Left lobe of liver (tissue), 2 donors: ENCODE measurements around the gene PPP2CA. TPM values are rescaled to one million over a fixed set of nuclear protein-coding genes. Genes with fewer than 3 reads are reported as not detected.

ENCODE experiments used
- ATAC-seq: fragments of 200-7000 bp; cut with Tn5 transposase; one replicate; pipeline ENCODE4 v1.9.1; 2020; ENCODE audit warnings: mild to moderate bottlenecking, moderate library complexity
- DNase-seq: peaks from one replicate; pipeline ENCODE4 v3.0.0-alpha.2; 2020; ENCODE audit warnings: low spot score
- total RNA-seq: library from RNA; stranded (reverse); gene quantifications from one replicate; pipeline ENCODE4 v1.2.1, GENCODE V29; 2021
- donor health status: DM: no; HTN: no; CAD: no; lungs with moderate emphysema.
- donor health status: DM: no; HTN: yes; CAD: no.

PPP2CA gene
- total RNA-seq, 1 donor from 2014 or later = 60.5 TPM

DNA sequence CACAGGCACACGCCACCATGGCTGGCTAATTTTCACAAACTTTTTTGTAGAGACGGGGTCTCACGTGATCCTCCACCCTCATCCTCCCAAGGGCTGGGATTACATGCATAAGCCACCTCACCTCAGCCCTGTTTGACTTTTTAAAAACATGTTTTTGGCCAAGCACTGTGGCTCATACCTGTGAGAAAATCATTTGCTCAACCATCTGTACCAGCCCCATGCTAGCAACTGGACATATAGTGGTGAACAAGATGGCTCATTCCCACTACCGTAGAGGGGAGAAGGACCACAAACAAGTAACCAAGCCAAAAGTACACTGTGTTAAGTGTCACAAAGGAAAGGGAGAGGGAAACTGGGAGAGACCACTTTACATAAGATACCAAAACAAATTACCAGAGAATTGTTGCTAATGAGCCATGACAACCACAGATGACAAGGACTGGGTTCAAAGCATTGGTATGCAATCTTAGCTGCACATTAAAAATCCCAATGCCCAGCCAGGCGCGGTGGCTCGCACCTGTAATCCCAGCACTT lies 19.2 kb downstream of the PPP2CA start:
- no peak for ATAC-seq
- DNase-seq = no peak

DNA sequence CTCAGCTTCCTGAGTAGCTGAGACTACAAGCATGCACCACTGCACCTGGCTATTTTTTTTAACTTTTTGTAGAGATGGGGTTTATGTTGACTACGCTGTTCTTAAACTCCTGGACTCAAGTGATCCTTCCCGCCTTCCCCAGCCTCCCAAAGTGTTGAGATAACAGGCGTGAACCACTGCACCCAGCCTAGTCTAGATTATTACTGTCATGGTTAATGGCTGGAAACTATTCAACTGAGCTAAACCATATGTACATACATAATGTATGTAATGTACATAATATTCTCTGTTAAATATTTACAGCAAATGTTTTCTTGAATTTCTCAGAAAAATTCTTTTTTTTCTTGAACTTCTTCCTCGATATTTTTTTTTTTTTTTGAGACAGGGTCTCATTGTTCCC lies 21.3 kb downstream of the PPP2CA start:
- ATAC-seq = no peak
- no peak for DNase-seq

DNA sequence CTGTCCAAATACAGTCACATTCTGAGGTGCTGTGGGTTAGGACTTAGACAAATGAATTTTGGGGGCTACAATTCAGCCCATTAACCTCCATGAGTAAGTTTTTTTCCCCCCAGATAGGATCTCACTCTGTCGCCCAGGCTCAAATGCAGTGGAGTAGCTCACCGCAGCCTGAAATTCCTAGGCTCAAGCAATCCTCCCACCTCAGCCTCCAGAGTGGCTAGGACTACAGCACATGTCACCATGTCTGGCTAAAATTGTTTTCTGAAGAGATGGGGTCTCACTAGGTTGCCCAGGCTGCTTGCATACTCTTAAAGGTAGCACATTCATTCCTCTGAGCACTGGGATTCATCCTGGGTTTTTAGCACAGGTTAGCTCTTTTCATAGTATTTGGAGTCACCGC lies 22.2 kb downstream of the PPP2CA start:
- no peak for ATAC-seq
- no peak for DNase-seq

DNA sequence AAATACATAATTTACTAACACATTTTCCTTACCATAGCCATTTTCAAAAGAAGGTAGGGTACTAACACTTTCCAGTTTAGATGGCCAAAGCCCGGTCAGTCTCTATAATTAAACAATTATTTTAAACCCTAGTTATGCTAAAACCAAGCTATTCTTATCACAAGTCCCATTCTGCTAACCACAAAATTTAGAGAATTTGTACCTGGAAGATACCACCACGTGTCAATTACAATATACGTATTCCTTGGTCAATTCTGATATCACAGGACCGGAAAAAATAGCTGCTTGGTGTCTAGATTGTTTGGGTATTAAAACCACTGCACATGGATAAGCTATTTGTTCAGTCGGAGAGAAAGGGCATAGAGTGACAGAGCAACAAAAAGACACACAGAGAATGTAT lies 30.2 kb downstream of the PPP2CA start:
- DNase-seq = no peak
- ATAC-seq = no peak

DNA sequence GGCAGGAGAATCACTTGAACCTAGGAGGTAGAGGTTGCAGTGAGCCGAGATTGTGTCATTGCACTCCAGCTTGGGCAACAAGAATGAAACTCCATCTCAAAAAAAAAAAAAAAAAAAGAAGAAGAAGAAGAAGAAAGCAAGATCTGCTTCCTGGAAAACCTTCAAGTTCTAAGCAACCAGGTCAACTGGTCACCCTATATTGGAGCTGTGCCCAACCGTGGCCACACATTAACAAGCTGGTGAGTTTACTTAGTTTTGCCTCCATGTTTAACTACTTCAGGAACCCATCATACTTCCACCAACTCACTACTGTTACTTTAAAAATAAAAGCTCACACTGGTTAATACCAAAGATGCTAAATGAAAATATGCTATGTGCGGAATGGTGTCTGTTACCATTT lies 36.8 kb downstream of the PPP2CA start:
- no peak for ATAC-seq
- no peak for DNase-seq

DNA sequence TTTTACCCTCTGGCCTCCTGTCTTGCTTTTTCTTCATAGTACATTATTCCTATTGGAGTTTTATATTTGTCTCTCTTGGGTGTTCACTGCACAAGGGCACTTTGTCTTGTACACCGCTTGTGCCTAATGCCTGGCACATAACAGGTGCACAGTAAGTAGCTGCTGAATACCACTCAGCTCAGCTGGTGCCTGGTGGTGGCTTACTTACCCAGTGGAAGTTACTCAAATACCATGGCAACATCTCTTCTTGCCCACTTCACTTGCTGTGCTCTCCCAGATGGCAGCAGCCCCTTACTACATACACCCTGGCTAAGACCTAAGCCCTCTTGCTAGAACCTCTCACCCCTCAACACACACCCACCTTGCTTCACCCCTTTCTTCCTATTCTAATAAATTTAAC lies 37.8 kb downstream of the PPP2CA start:
- ATAC-seq (no peak), DNase-seq (no peak)

DNA sequence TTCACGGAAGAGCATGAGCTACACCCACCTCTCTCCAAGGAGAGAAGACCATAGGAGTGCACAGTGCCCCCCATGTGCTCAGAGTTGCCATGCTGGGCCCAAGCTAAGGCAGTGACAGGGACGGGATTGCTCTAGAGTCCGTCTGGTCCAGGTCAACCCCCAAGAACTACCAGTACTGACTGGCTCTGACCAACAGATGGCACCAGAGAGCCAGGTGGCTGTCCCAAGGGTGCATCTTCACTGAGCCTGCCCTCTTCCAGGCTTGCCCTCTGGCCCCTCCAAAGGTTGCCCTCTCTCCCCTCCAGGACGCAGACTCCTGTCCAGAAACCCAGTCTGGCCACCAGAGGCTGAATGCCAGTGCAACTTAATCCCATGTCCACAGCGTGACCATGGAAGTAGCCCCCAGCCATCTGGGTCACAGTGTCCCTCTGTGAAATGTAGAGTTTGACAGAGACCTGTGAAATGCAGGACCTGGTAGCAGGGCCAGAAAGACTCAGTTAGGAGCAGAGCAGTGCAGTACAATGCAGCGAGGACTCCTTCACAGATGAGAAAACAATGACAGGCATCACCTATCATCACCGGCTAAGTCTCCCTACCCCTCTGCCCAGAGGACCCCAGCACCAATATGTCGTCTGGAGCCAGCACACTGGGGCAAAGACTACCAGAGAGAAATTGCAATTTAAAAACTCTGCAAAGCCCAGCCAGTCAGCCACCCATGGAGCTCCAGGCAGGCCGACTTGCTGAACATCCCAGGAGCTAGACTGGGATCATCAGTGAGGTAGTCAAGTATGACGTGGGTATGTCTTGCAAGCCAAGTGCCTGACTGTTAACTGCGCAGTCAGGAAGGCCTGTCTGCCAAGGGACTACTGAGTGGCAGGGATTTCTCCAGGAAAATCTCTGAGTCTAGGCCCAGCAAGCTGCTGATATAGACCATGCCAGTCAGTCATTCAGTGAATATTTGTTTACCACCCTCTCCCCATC lies 41.4 kb downstream of the PPP2CA start:
- DNase-seq (peak; percentile 75), ATAC-seq (peak; percentile 97)

DNA sequence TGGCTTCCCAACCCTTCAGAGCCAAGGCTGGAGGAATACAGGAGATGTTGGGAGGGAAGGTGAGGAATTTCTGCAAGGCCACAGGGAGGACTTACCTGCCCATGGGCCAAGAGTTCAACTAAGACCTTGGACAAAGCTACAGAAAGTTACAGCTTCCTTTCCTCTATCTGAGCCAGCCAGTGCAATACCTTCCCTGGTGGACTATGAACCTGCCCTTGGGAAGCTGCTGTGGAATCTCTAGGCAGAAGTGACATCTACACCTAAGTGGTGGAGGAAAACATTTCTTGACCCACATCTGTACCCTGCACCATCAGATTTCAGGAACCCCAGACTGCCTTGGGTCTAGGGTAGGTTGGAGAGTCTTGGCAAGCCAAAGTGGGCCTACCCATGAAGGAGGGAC lies 42.4 kb downstream of the PPP2CA start:
- DNase-seq (no peak), ATAC-seq (no peak)

DNA sequence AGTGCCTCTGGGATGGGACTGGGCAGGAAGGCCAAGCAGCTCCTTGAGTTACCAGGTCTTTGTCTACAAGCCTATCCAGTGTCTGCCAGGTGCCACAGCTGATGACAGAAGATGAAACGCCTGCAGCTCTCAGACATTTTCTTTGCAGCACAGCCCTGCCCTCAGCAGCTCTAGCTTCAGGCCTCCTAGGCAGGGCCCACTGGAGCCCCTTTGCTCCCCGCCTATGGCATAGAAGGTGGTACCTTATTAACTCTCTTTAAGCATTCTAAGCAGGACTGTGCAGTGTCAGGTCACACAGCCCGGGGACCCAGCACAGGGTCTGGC lies 47.8 kb downstream of the PPP2CA start:
- ATAC-seq (no peak), DNase-seq (no peak)

DNA sequence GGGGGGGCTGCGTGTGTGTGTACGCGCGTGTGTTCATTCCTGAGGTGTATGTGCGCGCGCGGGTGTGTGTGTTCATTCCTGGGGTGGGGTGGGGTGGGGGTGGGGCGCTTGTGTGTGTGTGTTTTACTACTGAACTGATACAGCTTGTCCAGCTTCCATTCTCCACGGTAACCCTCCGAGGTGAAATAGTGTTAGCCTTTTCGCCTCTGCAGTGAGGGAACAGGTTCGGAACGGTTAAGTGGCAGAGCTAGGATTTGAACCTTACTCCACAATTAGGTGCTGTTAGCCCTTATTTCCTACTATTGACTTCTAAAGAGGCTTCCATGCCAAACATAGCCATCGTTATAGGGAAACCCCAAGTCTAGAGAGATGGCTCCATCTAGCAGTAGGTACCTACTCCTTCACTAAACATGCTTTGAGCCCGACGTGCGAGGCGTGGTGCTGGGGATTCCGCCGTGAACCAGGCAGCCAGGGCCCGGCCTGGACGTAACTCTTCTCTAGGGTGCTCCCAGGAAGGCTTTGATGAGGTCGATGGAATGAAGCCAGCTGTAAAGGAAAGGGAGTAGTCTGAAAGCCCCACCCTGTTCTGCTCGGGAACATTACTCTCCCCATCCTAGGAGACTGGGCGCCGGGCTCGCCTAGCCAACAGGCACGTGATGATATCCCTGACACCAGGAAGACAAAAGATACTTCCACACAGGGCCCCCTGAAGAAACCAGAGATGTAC lies 48.3 kb downstream of the PPP2CA start:
- DNase-seq = no peak

DNA sequence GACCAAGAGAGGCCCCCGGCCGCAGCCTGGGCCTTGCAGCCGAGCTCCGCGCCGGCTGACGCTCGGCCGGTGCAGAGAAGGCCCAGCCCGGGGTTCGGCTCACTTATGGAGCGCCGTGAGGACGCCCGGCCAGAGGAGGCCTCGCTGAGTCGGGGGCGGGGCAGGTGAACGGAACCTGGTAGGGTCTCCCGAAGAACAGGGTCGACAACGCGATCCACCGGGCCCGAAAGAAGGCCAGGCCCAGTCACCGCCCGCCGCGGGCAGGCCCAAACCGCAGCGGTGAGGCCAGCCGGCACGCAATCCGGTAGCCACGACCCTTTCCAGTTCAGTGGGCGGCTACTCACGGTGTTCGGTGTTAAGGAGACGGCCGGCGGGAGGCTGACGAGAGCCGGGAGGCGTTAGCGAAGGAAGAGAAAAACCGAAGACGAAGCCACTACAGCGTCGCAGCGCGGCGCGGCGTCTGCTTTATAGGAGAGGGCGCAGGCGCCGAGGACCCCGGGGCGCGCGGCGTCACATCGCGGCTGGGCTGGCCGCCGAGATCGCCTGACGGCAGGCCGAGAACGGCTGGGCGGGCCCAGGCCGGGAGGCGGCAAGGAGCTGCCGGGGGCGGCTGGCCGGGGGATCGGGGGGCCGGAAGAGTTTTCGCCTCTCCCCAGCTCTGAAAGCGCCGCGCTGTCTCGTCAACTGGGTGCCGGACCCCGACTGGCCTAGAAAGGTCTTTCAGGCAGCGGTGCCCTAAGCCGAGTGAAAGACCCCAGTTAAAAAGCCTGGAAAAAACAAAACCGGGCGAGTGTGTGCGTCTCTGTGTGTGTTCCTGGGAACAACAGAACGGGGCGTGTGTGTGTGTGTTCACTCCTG lies 49.1 kb downstream of the PPP2CA start, which contains the start of gene SKP1:
Gene SKP1 (minus strand): TSS at position 440 of the 858 bp plus-strand sequence. CDS start 2,928 bp downstream, outside the sequence.
- ATAC-seq = peak; percentile 91
- peak; percentile 86 for DNase-seq

More for the DNA sequence above, 48.3 kb downstream of the PPP2CA start:
- peak; percentile 54 for ATAC-seq

DNA sequence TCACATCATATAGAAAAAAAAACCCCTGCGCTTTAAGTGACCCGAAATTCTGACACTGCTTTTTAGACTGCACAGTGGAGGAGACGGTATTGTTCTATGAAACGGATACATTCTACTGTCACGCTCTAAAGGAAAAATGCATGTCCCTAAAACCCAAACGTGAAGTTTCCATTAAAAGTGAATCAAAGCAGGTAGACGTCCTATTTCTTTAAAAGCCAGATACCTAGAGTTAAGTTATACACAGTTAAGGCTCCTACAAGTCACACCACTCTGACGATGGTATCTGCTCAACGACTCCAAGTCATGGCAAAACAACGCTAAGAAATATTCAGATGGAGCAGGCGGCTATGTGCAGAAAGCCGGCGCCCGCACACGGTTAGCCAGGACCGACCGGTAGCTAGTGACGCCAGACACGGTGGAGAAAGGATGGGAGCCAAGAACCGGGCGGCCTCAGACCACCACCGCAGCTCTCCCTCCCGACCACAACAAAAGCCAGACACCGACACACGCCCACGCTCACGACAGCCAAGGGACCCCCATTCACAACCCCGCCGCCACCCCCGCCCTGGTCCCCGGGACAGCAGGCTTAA lies 49.9 kb downstream of the PPP2CA start:
- DNase-seq = no peak

DNA sequence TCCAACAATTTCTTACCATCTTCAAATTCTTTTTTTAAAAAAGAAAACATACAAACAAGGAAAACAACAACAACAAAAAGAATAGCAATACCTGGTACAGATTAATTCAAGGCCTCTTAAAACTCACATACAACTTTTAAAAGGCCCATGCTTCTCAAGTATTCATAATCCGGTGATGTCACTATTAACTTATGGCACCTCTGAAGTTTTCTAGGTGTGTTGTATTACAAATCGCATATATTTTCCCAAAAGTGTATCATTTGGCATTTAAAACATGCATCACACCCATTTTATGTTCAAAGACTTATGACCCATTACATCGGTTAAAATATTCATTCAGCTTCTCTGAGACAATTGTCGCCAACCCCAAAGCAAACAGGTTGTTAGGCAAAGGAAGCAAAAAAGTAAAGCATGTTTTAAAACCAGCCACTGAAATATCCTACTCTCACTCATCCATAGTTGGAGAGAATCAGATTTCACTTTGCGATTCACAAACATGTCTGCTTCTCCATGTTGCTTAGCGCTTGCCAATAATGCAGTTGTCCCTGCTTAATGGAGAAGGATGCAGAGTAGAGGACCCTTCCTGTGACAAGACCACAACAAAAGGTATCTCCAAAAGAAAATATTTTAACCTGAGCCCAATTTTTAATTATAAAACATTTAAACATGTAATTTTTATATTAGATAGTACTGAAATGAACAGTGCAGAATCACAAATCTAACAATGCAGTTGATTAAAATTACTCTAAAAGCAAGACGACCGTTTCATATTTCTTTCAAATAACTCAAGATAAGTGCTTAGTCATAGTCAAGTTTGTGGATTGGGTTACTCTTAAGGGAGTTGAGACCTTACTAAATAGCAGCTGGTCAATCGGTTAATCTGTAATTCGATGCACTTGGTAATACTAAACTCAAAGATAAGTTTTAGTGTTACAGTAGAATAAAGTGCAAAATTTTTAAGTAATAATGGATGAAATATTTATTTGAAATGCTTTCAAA lies 50.7 kb downstream of the PPP2CA start:
- DNase-seq (no peak), ATAC-seq (no peak)

More for the DNA sequence above, 49.9 kb downstream of the PPP2CA start:
- ATAC-seq = peak; percentile 47

DNA sequence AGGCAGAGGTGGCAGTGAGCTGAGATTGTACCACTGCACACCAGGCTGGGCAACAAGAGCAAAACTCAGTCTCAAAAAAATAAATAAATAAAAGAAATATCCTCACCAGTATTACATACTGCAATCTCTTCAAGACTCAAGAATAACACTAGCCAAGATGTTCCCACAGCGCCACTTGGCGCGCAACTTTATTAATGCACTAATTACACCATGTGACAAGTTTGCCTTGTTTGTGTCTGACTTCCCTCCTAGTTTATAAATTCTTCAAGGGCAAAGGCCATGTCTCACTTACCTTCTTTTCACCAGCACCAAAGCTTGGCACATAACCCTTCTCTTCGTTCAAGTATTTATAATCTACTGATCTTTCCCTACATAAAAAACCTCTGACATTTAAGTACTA lies 53.9 kb downstream of the PPP2CA start:
- DNase-seq (no peak), ATAC-seq (no peak)

DNA sequence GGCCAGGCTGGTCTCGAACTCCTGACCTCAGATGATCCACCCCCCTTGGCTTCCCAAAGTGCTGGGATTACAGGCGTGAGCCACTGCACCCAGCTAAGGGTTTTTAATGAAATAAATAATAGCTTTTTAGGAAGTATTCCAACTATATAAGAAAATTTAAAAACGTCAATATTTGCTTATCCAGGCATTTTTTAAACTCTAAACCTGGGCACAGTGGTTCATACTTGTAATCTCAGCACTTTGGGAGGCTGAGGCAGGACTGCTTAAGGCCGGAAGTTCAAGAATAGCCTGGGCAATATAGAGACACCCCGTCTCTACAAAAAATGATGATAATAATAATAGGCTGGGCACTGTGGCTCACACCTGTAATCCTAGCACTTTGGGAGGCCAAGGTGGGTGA lies 63.3 kb downstream of the PPP2CA start:
- no peak for DNase-seq
- no peak for ATAC-seq

DNA sequence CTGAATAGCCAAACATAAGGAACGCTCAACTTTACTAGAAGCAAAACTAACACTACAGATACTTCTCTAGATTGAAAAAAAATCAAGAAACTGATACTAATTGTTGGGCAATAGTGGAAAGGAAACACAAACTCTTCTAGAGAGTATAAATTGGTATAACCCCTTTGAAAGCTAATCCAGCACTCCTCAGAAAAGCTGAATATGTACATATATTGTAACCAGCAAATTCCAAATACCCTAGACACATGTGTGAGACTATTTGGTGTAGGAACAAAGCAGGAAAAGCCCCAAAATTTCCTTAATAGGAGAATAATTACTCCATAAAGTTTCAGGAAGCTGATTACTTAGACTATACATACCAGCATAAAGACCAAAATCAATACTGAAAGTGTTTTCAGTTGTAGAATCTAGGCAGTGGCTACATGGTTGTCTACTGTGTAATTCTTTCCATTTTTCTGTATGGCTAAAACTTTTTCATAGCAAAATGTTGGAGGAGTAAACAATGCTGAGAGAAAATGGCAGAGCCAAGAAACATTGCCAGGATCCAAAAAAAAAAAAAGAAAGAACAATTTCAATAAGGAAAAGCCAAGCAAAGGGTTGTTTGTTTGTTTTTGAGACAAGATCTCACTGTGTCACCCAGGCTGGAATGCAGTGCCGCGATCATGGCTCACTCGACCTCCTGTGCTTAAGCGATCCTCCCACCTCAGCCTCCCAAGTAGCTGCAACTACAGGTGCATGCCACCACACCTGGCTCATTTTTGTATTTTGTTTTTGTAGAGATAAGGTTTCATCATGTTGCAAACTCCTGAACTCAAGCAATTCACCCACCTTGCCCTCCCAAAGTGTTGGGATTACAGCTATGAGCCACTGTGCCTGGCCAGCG lies 64.1 kb downstream of the PPP2CA start:
- ATAC-seq = no peak
- DNase-seq = no peak

DNA sequence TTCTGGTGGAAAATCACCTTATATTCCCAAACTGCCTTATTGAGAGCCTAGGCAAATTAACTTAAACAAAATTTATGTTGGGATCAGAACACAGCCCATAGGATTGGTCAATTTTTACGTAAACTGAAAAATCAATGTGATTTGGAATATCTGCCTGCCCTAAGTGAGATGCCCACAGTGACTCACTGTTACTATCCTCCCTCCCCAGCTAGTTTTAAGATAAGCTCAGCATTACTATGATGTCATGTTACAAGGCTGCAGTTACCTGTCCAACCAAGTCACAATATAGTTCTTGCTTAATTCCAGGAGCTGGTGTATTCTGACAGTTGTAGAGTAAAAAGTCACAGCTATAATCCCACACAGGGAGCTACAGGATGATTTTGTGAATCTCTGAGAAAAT lies 72.2 kb downstream of the PPP2CA start:
- no peak for ATAC-seq

DNA sequence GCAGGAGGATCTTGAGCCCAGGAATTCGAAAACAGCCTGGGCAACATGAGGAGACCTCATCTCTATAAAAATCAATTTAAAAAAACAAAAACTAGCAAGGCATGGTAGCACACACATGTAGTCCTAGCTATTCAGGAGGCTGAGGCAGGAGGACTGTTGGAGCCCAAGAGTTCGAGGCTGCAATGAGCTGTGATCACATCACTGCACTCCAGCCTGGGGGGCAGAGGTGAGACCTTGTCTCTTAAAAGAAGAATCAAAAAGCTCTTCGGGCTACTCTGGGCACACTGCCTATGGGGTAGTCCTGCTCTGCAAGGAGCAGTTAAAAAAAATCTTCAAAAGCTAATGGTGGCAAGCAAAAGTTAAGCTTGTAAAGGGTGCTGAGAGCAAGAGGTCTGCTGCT lies 72.6 kb downstream of the PPP2CA start:
- no peak for DNase-seq
- no peak for ATAC-seq

More for the DNA sequence above, 72.2 kb downstream of the PPP2CA start:
- DNase-seq = no peak
